Activated CD8-positive, alpha-beta memory T cell treated with anti-CD3 and anti-CD28 coated beads, Interleukin-2, amount 50 U/mL, for 1 hour (primary cell): Measurements from ENCODE around the gene ICAM5.

Experiments used
- DNase-seq: peaks from one replicate; pipeline ENCODE4 v3.0.0-alpha.2; 2020; ENCODE audit errors: extremely low read depth

Gene ICAM5

DNA sequence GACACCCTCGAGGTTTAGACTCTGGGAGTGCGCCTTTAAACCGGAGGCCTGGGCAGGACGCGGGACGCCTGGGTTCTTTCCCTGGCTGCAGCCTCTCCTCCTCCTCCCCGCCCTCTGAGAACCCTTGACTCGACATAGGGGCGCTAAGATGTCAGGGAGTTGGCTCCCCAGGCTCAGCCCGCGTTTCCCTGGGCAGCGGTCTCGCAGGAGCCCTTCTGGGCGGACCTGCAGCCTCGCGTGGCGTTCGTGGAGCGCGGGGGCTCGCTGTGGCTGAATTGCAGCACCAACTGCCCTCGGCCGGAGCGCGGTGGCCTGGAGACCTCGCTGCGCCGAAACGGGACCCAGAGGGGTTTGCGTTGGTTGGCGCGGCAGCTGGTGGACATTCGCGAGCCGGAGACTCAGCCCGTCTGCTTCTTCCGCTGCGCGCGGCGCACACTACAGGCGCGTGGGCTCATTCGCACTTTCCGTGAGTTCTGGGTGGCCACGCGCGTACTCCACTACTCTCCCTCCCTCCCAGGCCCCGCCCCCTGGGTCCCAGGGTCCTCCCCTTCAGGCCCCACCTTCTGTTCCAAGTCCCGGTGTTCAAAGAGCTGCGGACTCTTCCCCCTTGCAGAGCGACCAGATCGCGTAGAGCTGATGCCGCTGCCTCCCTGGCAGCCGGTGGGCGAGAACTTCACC lies 1.3 kb downstream of the ICAM5 start:
- no peak for DNase-seq

DNA sequence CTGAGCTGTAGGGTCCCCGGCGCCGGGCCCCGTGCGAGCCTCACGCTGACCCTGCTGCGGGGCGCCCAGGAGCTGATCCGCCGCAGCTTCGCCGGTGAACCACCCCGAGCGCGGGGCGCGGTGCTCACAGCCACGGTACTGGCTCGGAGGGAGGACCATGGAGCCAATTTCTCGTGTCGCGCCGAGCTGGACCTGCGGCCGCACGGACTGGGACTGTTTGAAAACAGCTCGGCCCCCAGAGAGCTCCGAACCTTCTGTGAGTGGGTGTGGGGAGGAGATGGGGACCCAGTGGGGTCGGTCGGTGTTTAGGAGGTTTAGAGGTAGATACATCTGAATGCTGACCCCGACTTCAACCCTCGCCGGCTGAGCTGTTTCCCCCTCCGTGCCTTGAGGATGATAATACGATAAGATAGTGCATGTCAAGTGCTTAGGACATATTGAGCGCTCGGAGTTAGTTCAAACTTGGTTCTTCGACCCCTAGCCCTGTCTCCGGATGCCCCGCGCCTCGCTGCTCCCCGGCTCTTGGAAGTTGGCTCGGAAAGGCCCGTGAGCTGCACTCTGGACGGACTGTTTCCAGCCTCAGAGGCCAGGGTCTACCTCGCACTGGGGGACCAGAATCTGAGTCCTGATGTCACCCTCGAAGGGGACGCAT lies 1.9 kb downstream of the ICAM5 start:
- DNase-seq, result no peak

DNA sequence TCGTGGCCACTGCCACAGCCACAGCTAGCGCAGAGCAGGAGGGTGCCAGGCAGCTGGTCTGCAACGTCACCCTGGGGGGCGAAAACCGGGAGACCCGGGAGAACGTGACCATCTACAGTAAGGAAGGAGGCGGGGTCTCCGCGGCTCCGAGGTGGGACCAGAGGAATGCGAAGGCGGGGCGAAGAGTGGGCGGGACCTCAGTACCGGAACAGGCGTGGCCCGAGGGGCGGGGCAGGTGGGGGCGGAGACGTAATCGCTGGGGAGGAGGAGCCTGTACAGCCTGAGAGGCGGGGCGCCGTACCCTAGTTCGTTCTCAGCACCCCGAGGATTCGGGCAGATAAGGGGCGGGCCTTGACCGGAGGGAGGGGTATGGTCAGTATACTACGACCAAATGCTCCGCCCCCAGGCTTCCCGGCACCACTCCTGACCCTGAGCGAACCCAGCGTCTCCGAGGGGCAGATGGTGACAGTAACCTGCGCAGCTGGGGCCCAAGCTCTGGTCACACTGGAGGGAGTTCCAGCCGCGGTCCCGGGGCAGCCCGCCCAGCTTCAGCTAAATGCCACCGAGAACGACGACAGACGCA lies 2.5 kb downstream of the ICAM5 start:
- DNase-seq, result no peak

DNA sequence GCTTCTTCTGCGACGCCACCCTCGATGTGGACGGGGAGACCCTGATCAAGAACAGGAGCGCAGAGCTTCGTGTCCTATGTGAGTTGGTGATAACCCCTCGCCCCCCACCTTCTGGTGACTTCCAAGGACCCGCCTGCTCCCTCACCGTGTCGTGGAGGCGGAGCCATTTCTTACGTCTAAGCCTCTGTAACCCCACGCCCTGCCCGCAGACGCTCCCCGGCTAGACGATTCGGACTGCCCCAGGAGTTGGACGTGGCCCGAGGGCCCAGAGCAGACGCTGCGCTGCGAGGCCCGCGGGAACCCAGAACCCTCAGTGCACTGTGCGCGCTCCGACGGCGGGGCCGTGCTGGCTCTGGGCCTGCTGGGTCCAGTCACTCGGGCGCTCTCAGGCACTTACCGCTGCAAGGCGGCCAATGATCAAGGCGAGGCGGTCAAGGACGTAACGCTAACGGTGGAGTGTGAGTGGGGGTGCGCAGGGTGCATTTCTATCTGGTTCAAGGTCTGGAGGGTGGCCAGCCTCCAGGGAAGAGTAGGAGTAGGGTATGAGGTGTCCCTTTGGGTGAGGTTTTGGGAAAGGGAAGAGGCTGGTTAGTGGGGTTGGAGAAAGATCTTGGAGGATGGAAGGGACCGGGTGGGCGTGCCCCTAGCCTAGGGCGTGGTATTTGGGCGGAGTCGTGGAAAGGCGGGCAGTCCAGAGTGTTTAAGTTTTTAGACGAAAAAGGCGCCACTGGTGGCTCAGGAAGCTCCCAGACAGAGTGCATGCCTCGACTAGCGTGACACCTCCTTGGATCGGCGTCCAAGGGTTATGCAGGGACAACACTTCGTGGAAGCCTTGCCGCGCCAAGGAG lies 3.3 kb downstream of the ICAM5 start:
- no peak for DNase-seq

DNA sequence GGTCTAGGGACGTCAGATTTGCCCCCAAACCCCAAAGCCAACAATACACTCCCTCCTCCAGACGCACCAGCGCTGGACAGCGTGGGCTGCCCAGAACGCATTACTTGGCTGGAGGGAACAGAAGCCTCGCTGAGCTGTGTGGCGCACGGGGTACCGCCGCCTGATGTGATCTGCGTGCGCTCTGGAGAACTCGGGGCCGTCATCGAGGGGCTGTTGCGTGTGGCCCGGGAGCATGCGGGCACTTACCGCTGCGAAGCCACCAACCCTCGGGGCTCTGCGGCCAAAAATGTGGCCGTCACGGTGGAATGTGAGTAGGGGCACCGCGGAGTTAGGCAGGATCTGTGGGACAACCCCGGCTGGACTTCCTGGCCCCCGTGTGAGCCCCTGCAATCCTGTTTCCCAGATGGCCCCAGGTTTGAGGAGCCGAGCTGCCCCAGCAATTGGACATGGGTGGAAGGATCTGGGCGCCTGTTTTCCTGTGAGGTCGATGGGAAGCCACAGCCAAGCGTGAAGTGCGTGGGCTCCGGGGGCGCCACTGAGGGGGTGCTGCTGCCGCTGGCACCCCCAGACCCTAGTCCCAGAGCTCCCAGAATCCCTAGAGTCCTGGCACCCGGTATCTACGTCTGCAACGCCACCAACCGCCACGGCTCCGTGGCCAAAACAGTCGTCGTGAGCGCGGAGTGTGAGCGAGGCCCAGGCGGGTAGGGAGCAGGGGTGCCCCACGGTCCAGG lies 4.0 kb downstream of the ICAM5 start:
- no peak for DNase-seq

DNA sequence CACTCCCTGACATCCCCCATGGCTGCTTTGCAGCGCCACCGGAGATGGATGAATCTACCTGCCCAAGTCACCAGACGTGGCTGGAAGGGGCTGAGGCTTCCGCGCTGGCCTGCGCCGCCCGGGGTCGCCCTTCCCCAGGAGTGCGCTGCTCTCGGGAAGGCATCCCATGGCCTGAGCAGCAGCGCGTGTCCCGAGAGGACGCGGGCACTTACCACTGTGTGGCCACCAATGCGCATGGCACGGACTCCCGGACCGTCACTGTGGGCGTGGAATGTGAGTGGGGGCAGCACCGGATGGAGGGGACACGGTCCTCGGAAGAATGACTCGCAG lies 4.6 kb downstream of the ICAM5 start:
- DNase-seq, result no peak

DNA sequence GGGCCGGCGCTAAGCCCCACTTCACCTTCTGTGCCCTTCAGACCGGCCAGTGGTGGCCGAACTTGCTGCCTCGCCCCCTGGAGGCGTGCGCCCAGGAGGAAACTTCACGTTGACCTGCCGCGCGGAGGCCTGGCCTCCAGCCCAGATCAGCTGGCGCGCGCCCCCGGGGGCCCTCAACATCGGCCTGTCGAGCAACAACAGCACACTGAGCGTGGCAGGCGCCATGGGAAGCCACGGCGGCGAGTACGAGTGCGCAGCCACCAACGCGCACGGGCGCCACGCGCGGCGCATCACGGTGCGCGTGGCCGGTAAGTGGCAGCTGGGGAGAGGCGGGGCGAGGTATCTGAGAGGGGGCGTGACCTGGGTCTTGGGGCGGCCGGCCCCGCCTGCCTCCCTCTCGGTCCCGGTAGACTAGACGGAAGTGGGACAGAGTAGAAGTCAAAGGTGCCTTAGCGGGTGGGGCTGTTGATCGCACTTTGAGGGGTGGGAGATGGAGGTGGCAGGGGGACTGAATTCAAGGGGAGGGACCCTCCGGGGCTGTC lies 5.6 kb downstream of the ICAM5 start:
- no peak for DNase-seq

DNA sequence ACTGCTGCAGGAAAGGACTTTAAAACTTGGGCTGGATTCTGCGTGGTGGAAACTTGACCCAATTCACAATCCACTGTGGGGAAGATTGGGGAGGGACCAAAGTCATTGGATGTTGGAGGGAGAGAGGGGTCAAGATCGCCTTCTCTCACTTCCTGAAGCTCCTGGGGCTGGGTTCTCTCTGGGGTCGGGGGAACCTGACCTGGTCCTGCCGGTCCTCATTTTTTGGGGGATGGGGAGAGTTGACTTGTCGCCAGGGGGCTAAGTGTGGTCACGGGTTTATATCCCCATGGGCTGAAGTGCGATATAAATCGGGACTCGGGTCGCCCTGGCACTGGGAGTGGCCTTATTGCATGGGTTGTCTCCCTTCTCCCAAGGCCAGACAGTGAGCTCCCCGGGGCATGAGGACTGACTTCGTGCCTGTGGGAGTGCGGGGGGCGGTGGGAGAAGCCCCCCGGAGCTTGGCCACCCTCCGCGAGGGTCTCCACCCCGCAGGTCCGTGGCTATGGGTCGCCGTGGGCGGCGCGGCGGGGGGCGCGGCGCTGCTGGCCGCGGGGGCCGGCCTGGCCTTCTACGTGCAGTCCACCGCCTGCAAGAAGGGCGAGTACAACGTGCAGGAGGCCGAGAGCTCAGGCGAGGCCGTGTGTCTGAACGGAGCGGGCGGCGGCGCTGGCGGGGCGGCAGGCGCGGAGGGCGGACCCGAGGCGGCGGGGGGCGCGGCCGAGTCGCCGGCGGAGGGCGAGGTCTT lies 6.3 kb downstream of the ICAM5 start:
- DNase-seq, result no peak

DNA sequence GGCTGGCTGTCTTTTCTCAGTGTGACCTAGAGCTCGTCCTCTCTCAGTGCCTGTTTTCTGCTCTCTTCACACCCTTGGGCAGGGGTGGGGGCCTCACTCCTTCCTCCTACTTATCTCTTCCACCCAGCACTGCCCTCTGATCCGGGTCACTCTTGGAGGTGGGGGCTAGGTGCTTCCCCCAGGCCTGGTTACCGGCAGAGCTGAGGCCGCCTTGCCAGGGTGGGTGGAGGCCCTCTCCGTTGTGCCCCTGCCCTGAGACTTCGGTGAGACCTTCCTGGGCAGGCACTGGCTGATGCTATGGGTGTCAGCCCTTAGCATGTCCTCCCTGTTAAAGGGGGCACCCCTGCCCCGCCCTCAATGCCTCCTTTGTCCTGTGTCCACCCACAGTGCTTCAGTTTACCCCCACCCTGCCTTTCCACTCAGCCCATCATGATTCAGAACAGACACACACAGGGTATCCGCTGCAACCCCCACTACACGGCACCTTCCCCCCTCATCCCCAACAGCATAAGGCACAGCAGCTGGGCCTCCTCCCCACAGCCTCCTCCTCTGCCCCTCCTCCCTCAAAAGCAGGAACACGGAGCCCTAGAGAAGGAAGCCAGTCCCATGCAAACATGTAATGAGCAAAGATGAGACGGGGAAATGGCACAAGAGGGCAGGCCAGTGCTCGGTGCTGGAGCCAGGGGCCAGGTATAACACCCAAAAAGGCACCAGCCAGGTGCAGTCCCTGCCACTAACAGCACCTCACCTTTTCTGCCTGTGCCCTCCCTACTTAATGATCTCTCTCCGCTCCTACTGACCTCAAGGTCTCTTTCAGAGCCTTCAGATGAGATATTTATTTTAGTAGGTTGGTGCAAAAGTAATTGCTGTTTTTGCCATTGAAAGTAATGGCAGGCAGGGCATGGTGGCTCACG lies 10.1 kb downstream of the ICAM5 start:
- DNase-seq, result no peak

DNA sequence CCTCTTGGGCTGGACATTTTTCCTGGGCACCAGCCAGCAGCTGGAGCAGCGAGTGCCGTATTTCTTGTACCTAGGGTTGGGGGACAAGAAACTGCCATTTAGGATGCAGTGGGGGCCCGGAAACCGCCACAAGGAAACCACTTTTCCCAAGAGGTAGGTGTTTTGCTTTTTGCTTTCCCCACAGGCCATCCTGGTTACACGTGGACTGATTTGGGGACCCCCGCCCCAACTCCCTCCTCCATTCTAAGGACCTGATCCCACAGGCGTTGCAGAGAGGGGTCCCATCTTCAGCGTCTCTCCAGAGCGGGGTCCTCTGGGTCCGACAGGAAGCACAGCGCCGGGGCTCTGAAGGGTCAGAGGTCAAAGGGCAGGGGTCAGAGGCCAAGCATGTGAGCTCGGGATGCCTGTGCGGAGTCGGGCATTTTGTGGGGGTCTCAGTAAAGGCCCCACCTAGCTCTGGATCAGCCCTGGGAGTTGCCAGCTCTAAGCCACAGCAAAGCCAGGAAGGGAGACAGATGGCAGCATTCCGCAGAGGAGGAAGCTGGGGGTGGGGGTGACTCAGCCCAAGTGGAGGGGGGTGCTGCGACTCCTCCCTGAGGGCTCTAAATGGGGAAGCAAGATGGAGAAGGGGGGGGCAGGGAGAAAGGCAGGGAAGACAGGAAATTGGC lies 15.5 kb downstream of the ICAM5 start:
- no peak for DNase-seq

DNA sequence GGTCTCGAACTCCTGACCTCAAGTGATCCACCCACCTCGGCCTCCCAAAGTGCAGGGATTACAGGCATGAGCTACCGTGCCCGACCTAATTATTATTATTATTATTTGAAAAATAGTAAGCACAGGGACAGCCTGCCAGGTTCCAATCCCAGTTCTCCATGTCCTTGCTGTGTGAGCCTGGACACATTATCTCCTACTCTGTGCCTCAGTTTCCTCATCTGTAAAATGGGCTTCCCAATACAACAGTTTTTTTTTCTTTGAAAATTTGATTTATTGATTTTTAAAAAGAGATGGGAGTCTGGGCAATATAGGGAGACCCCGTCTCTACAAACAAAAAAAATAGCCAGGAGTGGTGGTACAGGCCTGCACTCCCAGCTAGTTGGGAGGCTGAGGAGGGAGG lies 16.6 kb downstream of the ICAM5 start:
- DNase-seq, result no peak

DNA sequence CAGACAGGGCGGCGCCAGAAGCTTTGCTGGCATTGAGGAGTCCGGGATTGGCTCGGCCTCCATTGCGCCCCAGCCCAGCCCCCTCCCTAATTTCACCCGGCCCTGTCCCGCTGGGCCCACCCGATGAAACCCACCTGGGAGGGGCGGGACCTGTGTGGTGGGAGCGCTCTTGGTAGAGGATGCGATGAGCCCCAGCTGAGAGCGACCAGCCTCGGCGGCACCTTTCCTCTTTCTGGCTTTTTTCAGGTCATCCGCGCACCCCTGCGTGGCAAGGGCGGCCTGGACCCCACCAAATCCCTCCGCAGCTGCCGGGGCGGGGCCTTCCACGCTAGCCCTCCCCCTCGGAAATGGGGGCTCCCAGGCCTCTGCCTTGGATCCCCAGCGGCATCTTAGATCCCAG lies 19.7 kb downstream of the ICAM5 start, which contains the start of gene ZGLP1:
TSS of gene ZGLP1 (minus strand) at position 393 of the 400 bp plus-strand sequence.
- no peak for DNase-seq

DNA sequence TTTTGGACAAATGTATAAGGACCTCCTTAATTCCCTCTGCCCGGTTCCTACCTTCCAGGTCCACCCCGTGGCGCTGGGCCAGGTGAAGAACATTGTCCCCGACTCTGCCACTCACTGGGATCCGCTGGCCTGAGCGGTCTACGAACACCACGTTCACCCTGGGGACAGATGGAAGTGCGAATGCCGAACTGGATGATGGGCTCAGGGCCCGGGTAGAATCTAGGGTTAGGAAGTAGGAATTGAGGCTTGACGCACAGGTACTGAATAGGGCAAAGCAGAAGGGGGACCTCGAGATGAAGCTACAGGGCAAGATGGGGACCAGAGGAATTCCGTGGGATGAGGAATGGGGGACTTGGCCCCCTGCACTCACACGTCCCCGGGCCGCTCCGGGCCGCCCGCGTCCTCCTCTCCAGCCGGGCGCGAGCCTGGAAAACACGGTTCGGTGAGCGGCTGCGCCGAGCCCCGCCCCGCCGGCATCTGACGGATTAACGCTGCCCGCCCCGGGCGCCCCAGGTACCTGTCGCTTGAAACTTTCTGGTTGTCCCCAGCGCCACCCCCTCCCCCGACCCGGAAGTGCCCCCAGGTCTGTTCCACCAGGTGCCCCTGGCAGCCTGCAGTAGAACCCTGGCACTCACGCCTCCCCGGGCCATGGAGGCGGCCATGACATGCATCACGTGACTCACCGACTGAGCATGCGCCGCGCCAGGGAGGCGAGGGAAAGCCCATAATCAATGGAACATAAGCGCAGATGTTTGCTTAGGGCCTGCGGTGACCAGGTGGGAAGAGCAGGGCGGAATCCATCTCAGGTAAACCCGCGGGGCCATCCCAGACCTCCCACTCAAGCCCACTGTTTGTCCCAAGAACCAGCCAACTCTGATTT lies 25.8 kb downstream of the ICAM5 start, which contains the start of gene FDX2:
TSS of gene FDX2 (minus strand) at position 681 of the 880 bp plus-strand sequence. CDS start at position 662, 19 bp downstream.
- DNase-seq, result peak; percentile 79

DNA sequence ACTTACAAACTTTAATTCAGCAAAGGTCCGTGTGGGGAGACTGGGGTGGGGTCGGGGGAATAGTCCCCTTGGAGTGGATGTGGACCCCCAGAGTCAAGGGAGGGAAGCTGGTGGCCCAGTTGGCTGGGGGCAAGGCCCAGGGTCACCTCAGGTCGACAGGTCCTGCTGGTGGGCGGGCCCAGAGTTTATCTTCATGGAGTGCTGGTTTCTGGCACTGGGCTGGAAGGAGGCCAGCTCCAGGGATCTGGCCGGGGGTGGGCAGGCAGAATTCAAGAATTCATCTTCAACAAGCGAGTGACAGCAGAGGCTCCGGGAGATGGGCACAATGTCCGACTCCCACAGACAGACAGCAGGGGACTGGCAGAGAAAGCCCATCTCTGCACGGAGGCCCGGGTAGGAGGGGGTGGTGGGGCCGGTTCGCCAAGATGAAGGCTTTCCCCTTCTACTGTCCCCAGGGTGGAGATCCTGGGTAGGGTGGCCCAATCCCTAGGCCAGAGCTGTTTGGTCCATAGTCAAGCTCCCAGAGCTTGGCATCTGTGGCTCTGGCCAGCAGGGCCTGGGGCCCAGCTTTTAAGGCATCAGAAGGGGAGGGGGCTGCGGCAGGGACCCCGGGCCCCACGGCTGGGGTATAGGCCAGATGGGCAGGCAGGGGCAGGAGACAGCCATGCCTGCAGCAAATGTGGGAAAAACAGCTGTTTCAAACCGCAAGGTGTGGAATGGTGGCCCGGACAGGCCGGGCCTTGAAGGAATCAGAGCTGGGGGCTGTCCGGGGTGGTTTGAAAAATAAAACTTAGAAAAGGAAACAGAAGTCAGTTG lies 26.7 kb downstream of the ICAM5 start:
- no peak for DNase-seq

DNA sequence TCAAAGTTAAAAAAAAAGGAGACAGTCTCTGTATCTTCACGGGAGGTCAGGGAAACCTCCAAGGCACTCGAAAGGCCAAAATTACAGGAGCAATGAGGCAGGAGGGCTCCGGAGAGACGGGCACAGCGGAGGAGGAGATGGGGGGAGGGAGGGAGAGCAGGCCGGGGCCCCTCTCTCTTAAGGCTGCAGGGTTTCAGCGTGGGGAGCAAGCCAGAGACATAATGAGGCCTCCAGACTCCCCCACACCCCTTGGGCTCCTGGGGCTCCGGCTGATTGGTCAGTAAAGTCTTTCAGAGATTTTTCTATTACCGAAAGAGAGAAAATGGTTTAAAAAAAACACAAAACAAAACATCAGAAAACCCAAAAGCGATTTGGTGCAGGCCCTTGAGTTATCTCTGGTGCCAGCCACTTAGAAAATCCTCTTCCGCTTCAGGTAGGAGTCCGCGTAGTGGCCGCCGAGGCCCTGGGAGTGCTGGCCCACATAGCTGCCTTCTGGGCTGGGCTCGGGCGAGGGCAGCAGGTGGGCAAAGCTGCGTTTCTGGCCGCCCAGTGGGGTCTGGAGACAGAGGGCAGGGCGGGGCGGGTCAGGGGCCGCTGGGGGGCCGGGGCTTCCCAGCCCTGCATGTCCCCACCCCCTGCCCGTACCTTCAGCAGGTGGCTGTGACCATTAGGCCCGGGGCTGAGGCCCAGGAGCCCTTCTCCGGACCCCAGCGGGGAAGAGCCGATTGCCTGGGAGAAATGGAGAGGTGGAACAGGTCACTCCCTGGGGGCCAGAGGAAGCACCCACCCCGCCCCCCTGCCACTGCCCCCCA lies 27.5 kb downstream of the ICAM5 start:
- no peak for DNase-seq

DNA sequence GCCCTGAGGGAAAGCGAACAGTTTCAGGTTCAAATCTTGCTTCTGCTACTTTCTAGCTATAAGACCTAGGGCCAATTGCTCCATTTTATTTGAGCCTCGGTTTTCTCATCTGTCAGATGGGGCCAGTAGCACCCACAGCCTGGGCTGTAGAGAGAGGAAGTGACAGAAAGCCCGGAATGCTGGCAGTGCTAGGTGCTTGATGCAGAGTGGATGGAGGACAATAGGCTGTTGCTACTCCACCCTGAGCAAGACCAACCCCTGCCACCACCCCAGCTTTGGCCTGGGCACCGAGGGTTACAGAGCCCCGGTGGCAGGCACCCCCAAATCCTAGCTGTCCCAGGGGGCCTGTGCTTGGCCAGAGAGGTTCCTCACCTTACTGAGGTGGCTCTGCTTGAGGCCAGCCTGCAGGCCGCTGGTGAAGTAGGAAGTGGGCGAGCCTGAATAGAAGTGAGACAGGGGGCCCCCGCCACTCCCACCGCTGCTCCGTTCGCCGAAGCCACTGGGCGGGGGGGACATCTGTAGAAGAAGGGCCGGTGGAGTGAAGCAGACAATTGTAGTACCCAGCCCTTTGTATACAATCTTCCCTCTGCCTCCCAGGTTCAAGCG lies 28.2 kb downstream of the ICAM5 start:
- no peak for DNase-seq
